Measurements from ENCODE around the gene SMCP. TPM values are rescaled to one million over a fixed set of nuclear protein-coding genes. Genes with fewer than 3 reads are reported as not detected.

SMCP gene
- total and polyA plus RNA-seq, 2 of the 13 experiments (the other 11 are each of a cell fraction or from before 2014, with no cell fraction given): not detected

GRCh38 chr1:152933196-152933595 lies 55.1 kb downstream of the SMCP start (continued):
- TF ChIP-seq ZBTB44 (CRISPR knock-in tag; IDR thresholded peaks at IDR 0.05) (no peak), ZNF670 (CRISPR knock-in tag; IDR thresholded peaks at IDR 0.05; ENCODE audit: borderline replicate concordance) (no peak), FIP1L1 (IDR thresholded peaks at IDR 0.05; ENCODE audit: borderline replicate concordance, insufficient read depth, low read depth, low read length) (no peak), ZFP36L2 (CRISPR knock-in tag; IDR thresholded peaks at IDR 0.05) (no peak)

Other genes with a start within 250 kb of the SMCP start
- not detected in 2 replicates for gene LCE2D, start 214.9 kb upstream of the SMCP start, total RNA-seq (2016; rRNA removed; fragmentation: Illumina TruSeq; extraction: Trizol)
- not detected in 2 replicates for gene LCE2D, start 214.9 kb upstream of the SMCP start, polyA plus RNA-seq (2011; rRNA removed)
- gene LCE2C, start 203.0 kb upstream of the SMCP start, total RNA-seq (2016; rRNA removed; fragmentation: Illumina TruSeq; extraction: Trizol): not detected in 2 replicates
- not detected in 2 replicates for gene LCE2C, start 203.0 kb upstream of the SMCP start, polyA plus RNA-seq (2011; rRNA removed)
- gene LCE2B, start 192.2 kb upstream of the SMCP start, total RNA-seq (2016; rRNA removed; fragmentation: Illumina TruSeq; extraction: Trizol): not detected in 2 replicates
- gene LCE2B, start 192.2 kb upstream of the SMCP start, polyA plus RNA-seq (2011; rRNA removed): not detected in 2 replicates
- gene LCE2A, start 180.0 kb upstream of the SMCP start, total RNA-seq (2016; rRNA removed; fragmentation: Illumina TruSeq; extraction: Trizol): not detected in 2 replicates
- not detected in 2 replicates for gene LCE2A, start 180.0 kb upstream of the SMCP start, polyA plus RNA-seq (2011; rRNA removed)
- not detected in 2 replicates for gene LCE4A, start 170.2 kb upstream of the SMCP start, total RNA-seq (2016; rRNA removed; fragmentation: Illumina TruSeq; extraction: Trizol)
- not detected in 2 replicates for gene LCE4A, start 170.2 kb upstream of the SMCP start, polyA plus RNA-seq (2011; rRNA removed)
- not detected in 2 replicates for gene KPRP, start 120.3 kb upstream of the SMCP start, total RNA-seq (2016; rRNA removed; fragmentation: Illumina TruSeq; extraction: Trizol)
- gene KPRP, start 120.3 kb upstream of the SMCP start, polyA plus RNA-seq (2011; rRNA removed): not detected in 2 replicates
- gene LCE1F, start 103.2 kb upstream of the SMCP start, total RNA-seq (2016; rRNA removed; fragmentation: Illumina TruSeq; extraction: Trizol): not detected in 2 replicates
- not detected in 2 replicates for gene LCE1F, start 103.2 kb upstream of the SMCP start, polyA plus RNA-seq (2011; rRNA removed)
- not detected in 2 replicates for gene LCE1E, start 92.1 kb upstream of the SMCP start, total RNA-seq (2016; rRNA removed; fragmentation: Illumina TruSeq; extraction: Trizol)
- gene LCE1E, start 92.1 kb upstream of the SMCP start, polyA plus RNA-seq (2011; rRNA removed): 0.12 TPM in 2 replicates
- gene LCE1D, start 81.6 kb upstream of the SMCP start, total RNA-seq (2016; rRNA removed; fragmentation: Illumina TruSeq; extraction: Trizol): not detected in 2 replicates
- not detected in 2 replicates for gene LCE1D, start 81.6 kb upstream of the SMCP start, polyA plus RNA-seq (2011; rRNA removed)
- not detected in 2 replicates for gene LCE1C, start 71.7 kb upstream of the SMCP start, total RNA-seq (2016; rRNA removed; fragmentation: Illumina TruSeq; extraction: Trizol)
- not detected in 2 replicates for gene LCE1C, start 71.7 kb upstream of the SMCP start, polyA plus RNA-seq (2011; rRNA removed)
- gene LCE1B, start 66.4 kb upstream of the SMCP start, total RNA-seq (2016; rRNA removed; fragmentation: Illumina TruSeq; extraction: Trizol): not detected in 2 replicates
- gene LCE1B, start 66.4 kb upstream of the SMCP start, polyA plus RNA-seq (2011; rRNA removed): not detected in 2 replicates
- gene LCE1A, start 50.8 kb upstream of the SMCP start, total RNA-seq (2016; rRNA removed; fragmentation: Illumina TruSeq; extraction: Trizol): not detected in 2 replicates
- not detected in 2 replicates for gene LCE1A, start 50.8 kb upstream of the SMCP start, polyA plus RNA-seq (2011; rRNA removed)
- not detected in 2 replicates for gene LCE6A, start 35.5 kb upstream of the SMCP start, total RNA-seq (2016; rRNA removed; fragmentation: Illumina TruSeq; extraction: Trizol)
- gene LCE6A, start 35.5 kb upstream of the SMCP start, polyA plus RNA-seq (2011; rRNA removed): not detected in 2 replicates
- not detected in 2 replicates for gene LCE7A, start 18.3 kb upstream of the SMCP start, total RNA-seq (2016; rRNA removed; fragmentation: Illumina TruSeq; extraction: Trizol)
- gene LCE7A, start 18.3 kb upstream of the SMCP start, polyA plus RNA-seq (2011; rRNA removed): not detected in 2 replicates
- not detected in 2 replicates for gene IVL, start 30.2 kb downstream of the SMCP start, total RNA-seq (2016; rRNA removed; fragmentation: Illumina TruSeq; extraction: Trizol)
- gene IVL, start 30.2 kb downstream of the SMCP start, polyA plus RNA-seq (2011; rRNA removed): not detected in 2 replicates
- gene SPRR5, start 68.9 kb downstream of the SMCP start, total RNA-seq (2016; rRNA removed; fragmentation: Illumina TruSeq; extraction: Trizol): not detected in 2 replicates
- not detected in 2 replicates for gene SPRR5, start 68.9 kb downstream of the SMCP start, polyA plus RNA-seq (2011; rRNA removed)
- not detected in 2 replicates for gene SPRR4, start 92.3 kb downstream of the SMCP start, total RNA-seq (2016; rRNA removed; fragmentation: Illumina TruSeq; extraction: Trizol)
- not detected in 2 replicates for gene SPRR4, start 92.3 kb downstream of the SMCP start, polyA plus RNA-seq (2011; rRNA removed)
- not detected in 2 replicates for gene SPRR1A, start 105.8 kb downstream of the SMCP start, total RNA-seq (2016; rRNA removed; fragmentation: Illumina TruSeq; extraction: Trizol)
- not detected in 2 replicates for gene SPRR1A, start 105.8 kb downstream of the SMCP start, polyA plus RNA-seq (2011; rRNA removed)
- gene SPRR3, start 123.4 kb downstream of the SMCP start, total RNA-seq (2016; rRNA removed; fragmentation: Illumina TruSeq; extraction: Trizol): not detected in 2 replicates
- not detected in 2 replicates for gene SPRR3, start 123.4 kb downstream of the SMCP start, polyA plus RNA-seq (2011; rRNA removed)
- not detected in 2 replicates for gene SPRR1B, start 152.9 kb downstream of the SMCP start, total RNA-seq (2016; rRNA removed; fragmentation: Illumina TruSeq; extraction: Trizol)
- not detected in 2 replicates for gene SPRR1B, start 152.9 kb downstream of the SMCP start, polyA plus RNA-seq (2011; rRNA removed)
- not detected in 2 replicates for gene SPRR2D, start 162.8 kb downstream of the SMCP start, total RNA-seq (2016; rRNA removed; fragmentation: Illumina TruSeq; extraction: Trizol)
- gene SPRR2D, start 162.8 kb downstream of the SMCP start, polyA plus RNA-seq (2011; rRNA removed): not detected in 2 replicates
- not detected in 2 replicates for gene SPRR2A, start 179.2 kb downstream of the SMCP start, total RNA-seq (2016; rRNA removed; fragmentation: Illumina TruSeq; extraction: Trizol)
- gene SPRR2A, start 179.2 kb downstream of the SMCP start, polyA plus RNA-seq (2011; rRNA removed): not detected in 2 replicates
- not detected in 2 replicates for gene SPRR2B, start 193.3 kb downstream of the SMCP start, total RNA-seq (2016; rRNA removed; fragmentation: Illumina TruSeq; extraction: Trizol)
- gene SPRR2B, start 193.3 kb downstream of the SMCP start, polyA plus RNA-seq (2011; rRNA removed): not detected in 2 replicates
- gene SPRR2E, start 216.2 kb downstream of the SMCP start, total RNA-seq (2016; rRNA removed; fragmentation: Illumina TruSeq; extraction: Trizol): not detected in 2 replicates
- not detected in 2 replicates for gene SPRR2E, start 216.2 kb downstream of the SMCP start, polyA plus RNA-seq (2011; rRNA removed)
- not detected in 2 replicates for gene SPRR2F, start 235.2 kb downstream of the SMCP start, total RNA-seq (2016; rRNA removed; fragmentation: Illumina TruSeq; extraction: Trizol)
- not detected in 2 replicates for gene SPRR2F, start 235.2 kb downstream of the SMCP start, polyA plus RNA-seq (2011; rRNA removed)

Data from HepG2 (cell line).